Brain microvascular endothelial cell (primary cell): ENCODE results near the gene CCDC196.

Source experiments
- DNase-seq: peaks from one replicate; pipeline ENCODE4 v3.0.0-alpha.2; 2020
- H3K27ac ChIP-seq: fragments of 250-450 bp; sonication (Bioruptor Pico); 2 replicates; pipeline ENCODE4 v1.5.1; 2020; ENCODE audit warnings: mild to moderate bottlenecking, moderate library complexity
- H3K27me3 ChIP-seq: fragments of 250-450 bp; sonication (Bioruptor Pico); replicated peaks from 2 replicates; pipeline ENCODE4 v1.5.1; 2020; ENCODE audit warnings: mild to moderate bottlenecking
- H3K36me3 ChIP-seq: fragments of 250-450 bp; sonication (Bioruptor Pico); replicated peaks from 2 replicates; pipeline ENCODE4 v1.5.1; 2020; ENCODE audit warnings: mild to moderate bottlenecking
- H3K4me3 ChIP-seq: 2 replicates; pipeline ENCODE4 v1.5.1; 2011; ENCODE audit warnings: low read depth, mild to moderate bottlenecking, control low read depth, low read length, moderate library complexity
- in situ Hi-C: cut with HindIII; loops from 2 replicates; pipeline ENCODE4 v1.10.0; 2017; ENCODE audit warnings: low sequenced_read_pairs, low pct_ligation_motif_present
- TF ChIP-seq, protein P1 (sequence below): IDR thresholded peaks from 2 replicates; pipeline ENCODE4 v1.5.1; 2011; ENCODE audit warnings: low read depth, mild to moderate bottlenecking, moderate library complexity, low read length, control low read depth, inconsistent platforms; ENCODE audit errors: missing control alignments

CCDC196 gene

DNA sequence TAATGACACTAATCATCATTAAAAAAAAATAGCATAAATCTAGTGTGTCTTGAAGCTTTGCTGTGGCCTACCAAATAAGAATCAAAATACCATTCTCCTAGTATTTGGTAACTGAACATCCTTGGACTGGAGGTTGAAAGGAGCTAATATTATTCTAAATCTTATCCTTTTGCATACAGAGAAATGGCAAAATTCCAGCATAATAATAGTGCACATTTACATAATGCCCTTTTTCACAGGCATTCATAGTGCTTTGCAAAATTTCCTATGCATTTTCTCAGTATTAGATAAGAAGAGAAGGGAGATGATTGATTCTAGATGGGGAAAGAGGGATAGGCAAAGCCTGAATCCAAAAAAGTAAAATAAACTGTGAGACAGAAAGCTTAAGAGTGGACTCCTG lies 13.9 kb upstream of the CCDC196 start:
- in situ Hi-C loops: no loop called here
- no peak for DNase-seq
- Histone ChIP-seq H3K4me3 (no peak overlapping the region), H3K36me3 (no peaks in the 10 kb centered on the region), H3K27me3 (no peaks in the 10 kb centered on the region), H3K27ac (no peak overlapping the region)
- TF ChIP-seq, protein P1, sequence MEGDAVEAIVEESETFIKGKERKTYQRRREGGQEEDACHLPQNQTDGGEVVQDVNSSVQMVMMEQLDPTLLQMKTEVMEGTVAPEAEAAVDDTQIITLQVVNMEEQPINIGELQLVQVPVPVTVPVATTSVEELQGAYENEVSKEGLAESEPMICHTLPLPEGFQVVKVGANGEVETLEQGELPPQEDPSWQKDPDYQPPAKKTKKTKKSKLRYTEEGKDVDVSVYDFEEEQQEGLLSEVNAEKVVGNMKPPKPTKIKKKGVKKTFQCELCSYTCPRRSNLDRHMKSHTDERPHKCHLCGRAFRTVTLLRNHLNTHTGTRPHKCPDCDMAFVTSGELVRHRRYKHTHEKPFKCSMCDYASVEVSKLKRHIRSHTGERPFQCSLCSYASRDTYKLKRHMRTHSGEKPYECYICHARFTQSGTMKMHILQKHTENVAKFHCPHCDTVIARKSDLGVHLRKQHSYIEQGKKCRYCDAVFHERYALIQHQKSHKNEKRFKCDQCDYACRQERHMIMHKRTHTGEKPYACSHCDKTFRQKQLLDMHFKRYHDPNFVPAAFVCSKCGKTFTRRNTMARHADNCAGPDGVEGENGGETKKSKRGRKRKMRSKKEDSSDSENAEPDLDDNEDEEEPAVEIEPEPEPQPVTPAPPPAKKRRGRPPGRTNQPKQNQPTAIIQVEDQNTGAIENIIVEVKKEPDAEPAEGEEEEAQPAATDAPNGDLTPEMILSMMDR: no peak

DNA sequence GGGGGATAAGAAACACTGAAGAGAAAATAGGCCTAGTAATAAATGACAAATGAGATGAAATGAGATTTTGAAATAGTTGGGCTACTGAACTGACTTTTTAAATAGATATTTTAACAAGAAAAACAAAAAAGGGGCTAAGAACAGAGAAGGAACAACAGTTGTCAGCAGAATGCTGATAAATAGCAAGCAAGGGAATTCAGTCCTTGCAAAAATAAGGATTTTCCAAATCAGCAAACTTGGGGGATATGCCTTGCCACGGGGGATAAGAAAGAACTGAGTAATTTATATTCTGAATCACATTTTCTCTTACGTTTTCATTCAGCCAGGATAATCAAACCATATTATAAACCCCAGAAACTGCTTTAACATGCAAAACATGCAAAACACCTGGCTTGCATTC lies 12.9 kb upstream of the CCDC196 start:
- H3K27me3 ChIP-seq: no peaks in the 10 kb centered on the region
- no peak for DNase-seq
- no peak overlapping the region for H3K27ac ChIP-seq
- H3K4me3 ChIP-seq: no peak overlapping the region
- in situ Hi-C loops: no loop called here
- no peaks in the 10 kb centered on the region for H3K36me3 ChIP-seq
- TF ChIP-seq, protein P1: no peak

DNA sequence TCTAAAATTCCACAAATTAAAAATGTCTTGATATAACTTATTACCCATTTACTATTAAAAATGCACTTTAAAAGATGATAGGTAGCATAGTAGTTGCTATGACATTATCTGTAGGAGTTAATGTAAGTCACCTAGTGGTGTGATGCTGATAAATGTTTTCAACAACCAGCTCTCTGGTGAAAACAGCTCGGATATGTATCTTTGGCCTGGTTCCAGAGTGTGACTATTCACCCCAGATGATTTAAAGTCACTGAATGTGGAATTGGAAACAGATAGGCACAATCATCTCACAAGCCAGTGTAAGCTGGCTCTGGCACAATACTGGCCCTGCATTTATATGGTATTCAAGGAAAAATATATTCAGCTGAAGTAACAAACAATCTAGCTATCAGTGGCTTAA lies 9.2 kb upstream of the CCDC196 start:
- Histone ChIP-seq H3K27me3 (no peaks in the 10 kb centered on the region), H3K4me3 (no peak overlapping the region), H3K27ac (no peak overlapping the region), H3K36me3 (no peaks in the 10 kb centered on the region)
- peak; percentile 80 for DNase-seq
- in situ Hi-C loops: no loop called here
- TF ChIP-seq, protein P1: no peak

DNA sequence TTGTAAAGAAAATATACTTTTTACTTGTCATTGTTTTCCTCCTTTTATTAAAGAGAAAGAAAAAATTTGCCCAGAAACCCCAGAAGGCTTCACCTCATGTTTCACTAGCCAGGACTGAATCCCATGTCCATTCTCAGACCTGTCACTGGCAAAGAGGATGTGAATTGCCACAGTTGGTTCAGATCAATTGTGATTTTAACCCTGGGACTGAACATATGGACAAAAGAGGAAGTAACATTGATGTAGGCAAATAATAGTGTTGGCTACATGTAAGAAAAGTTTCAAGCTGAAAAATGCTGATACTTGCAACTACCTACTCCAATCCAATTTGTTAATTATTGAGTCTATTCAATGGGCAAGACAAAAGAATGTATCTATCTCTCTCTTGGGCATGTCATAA lies 8.6 kb upstream of the CCDC196 start:
- H3K4me3 ChIP-seq: no peak overlapping the region
- no peaks in the 10 kb centered on the region for H3K36me3 ChIP-seq
- no peak overlapping the region for H3K27ac ChIP-seq
- DNase-seq: no peak
- TF ChIP-seq, protein P1: no peak
- in situ Hi-C loops: no loop called here
- H3K27me3 ChIP-seq: no peaks in the 10 kb centered on the region

DNA sequence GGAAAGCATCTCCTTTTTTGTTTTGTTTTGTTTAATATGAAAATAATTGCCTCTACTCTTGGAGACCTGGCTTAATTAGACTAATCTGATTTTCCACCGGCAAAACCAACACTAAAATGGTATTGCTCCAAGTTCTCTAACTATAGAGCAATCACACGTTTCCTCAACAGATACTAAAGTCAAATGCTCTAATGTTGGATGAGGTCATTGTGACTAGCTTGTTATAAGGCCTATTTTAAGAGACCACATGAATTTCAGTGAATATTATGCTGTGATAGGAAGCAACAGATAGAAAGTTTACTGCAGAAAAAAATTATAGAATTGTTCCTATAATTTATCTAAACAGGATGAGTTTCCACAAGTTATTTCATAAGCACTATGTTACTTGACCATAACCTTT lies 3.3 kb upstream of the CCDC196 start:
- no peak overlapping the region for H3K27ac ChIP-seq
- DNase-seq: no peak
- TF ChIP-seq, protein P1: no peak
- in situ Hi-C loops: no loop called here
- no peak overlapping the region for H3K4me3 ChIP-seq
- no peaks in the 10 kb centered on the region for H3K27me3 ChIP-seq
- H3K36me3 ChIP-seq: no peaks in the 10 kb centered on the region

DNA sequence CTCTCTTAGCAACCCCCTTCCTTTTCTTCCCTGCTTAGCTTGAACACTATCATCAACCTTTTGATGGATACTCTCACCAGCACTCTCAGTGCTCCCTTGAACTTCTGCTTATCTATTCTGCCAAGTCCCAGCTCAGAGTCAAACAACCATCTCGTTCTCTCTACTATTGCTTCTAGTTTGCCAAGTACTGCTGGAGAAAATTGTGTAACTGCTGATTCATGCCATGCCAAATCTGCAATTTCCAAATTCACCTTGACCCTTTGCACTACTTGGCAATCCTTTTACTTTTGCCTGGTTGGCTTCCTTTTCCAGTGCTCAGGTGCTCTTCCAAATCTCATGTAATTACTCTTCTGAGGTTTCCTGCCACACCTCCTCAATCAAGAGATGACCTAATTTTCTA lies 2.8 kb upstream of the CCDC196 start:
- Histone ChIP-seq H3K4me3 (no peak overlapping the region), H3K27me3 (no peaks in the 10 kb centered on the region), H3K36me3 (no peaks in the 10 kb centered on the region), H3K27ac (no peak overlapping the region)
- in situ Hi-C loops: no loop called here
- no peak for DNase-seq
- TF ChIP-seq, protein P1: no peak
